HepG2 (cell line): ENCODE measurements around the gene THAP9. TPM values are rescaled to one million over a fixed set of nuclear protein-coding genes. Genes with fewer than 3 reads are reported as not detected.

ENCODE experiments used
- ATAC-seq: fragments of 200-7000 bp; cut with Tn5 transposase; 3 replicates; pipeline ENCODE4 v1.9.1; 2020; ENCODE audit warnings: mild to moderate bottlenecking, moderate library complexity
- BruUV-seq: library from RNA; stranded (reverse); fragments of 400-500 nt; replicated peaks from 2 replicates; lab custom pipeline; 2021; lab: Mats Ljungman, UMichigan
- CTCF ChIA-PET: fragments of 300-600 bp; formaldehyde crosslinking; extraction: SDS; loops from one replicate; lab custom pipeline; 2021; ENCODE audit warnings: low total read pairs, inconsistent platforms, low intra/inter-chr PET ratio; lab: Yijun Ruan, JAX
- POLR2A ChIA-PET: fragments of 350-600 bp; sonication (Branson Sonifier 250); formaldehyde crosslinking; loops from one replicate; lab custom pipeline; 2020; ENCODE audit warnings: antibody characterized with exemption, inconsistent platforms; lab: Yijun Ruan, JAX
- DNase-seq: peaks from one replicate; pipeline ENCODE4 v3.0.0-alpha.2; 2015; ENCODE audit warnings: low spot score
- FAIRE-seq: peaks from 3 replicates; lab custom pipeline; 2011; peaks lifted over from hg19 to GRCh38; lab: Jason Lieb, UNC
- H2AFZ ChIP-seq: one replicate; pipeline ENCODE4 v1.6.1; 2011; ENCODE audit warnings: low read length, inconsistent platforms
- H3K27ac ChIP-seq: fragments of 300-600 bp; 3 replicates; pipeline ENCODE4 v1.8.0; 2011; ENCODE audit warnings: mixed run types, mild to moderate bottlenecking, mixed read lengths, low read length, inconsistent platforms; ENCODE audit not compliant: insufficient read depth; ENCODE audit errors: extremely low read length
- H3K27me3 ChIP-seq, 2 experiments: fragments of 200-600 bp in 1 of 2; 2 replicates in 1 of 2; 3 replicates in 1 of 2; pipeline versions ENCODE4 v1.6.0 to v1.8.0; 2011; ENCODE audit warnings: low read length in 2 of 2, mild to moderate bottlenecking in 2 of 2, moderate library complexity in 2 of 2, inconsistent platforms in 1 of 2; ENCODE audit not compliant: insufficient read depth in 2 of 2, control insufficient read depth in 1 of 2
- H3K36me3 ChIP-seq, 2 experiments: fragments of 200-600 bp in 1 of 2; replicated peaks in 1 of 2; 2 replicates in 1 of 2; 3 replicates in 1 of 2; pipeline versions ENCODE4 v1.5.1 to v1.8.0; 2011; ENCODE audit warnings: low read length in 2 of 2, inconsistent platforms in 1 of 2; ENCODE audit not compliant: insufficient read depth in 2 of 2, control insufficient read depth in 1 of 2
- H3K4me1 ChIP-seq: 2 replicates; pipeline ENCODE4 v1.5.1; 2012; ENCODE audit warnings: low read length, inconsistent platforms; ENCODE audit not compliant: insufficient read depth
- H3K4me2 ChIP-seq: 2 replicates; pipeline ENCODE4 v1.6.0; 2011; ENCODE audit warnings: low read depth, low read length, inconsistent platforms
- H3K4me3 ChIP-seq, 3 experiments: fragments of 200-600 bp in 1 of 3; sonication (generic), shearing (Covaris generic) in 1 of 3; replicated peaks in 1 of 3; 2 replicates each; pipeline ENCODE4 v1.5.1; 2011 to 2016; ENCODE audit warnings: low read length in 3 of 3, inconsistent platforms in 2 of 3, low read depth in 2 of 3, mild to moderate bottlenecking in 2 of 3, control low read depth in 1 of 3, mixed read lengths in 1 of 3; ENCODE audit not compliant: insufficient read depth in 1 of 3
- H3K79me2 ChIP-seq: one replicate; pipeline ENCODE4 v1.6.1; 2011; ENCODE audit warnings: low read length, inconsistent platforms; ENCODE audit not compliant: insufficient read depth
- H3K9ac ChIP-seq: 2 replicates; pipeline ENCODE4 v1.6.0; 2011; ENCODE audit warnings: mild to moderate bottlenecking, low read depth, low read length, inconsistent platforms; ENCODE audit not compliant: insufficient read depth
- H3K9me3 ChIP-seq: 2 replicates; pipeline ENCODE4 v1.5.1; 2012; ENCODE audit warnings: mild to moderate bottlenecking, low read length
- H4K20me1 ChIP-seq: 2 replicates; pipeline ENCODE4 v1.6.0; 2011; ENCODE audit warnings: inconsistent platforms, mild to moderate bottlenecking, low read length, moderate library complexity; ENCODE audit not compliant: insufficient read depth
- ATF5 ChIP-seq: sonication (generic); formaldehyde crosslinking; IDR thresholded peaks from 2 replicates; pipeline ENCODE4 v1.4.0; 2020; ENCODE audit warnings: mild to moderate bottlenecking, low read depth, missing genetic modification reagents
- CEBPB ChIP-seq: IDR thresholded peaks from 2 replicates; pipeline ENCODE4 v1.6.1; 2011; ENCODE audit warnings: low read depth, low read length, improper control_type of control experiment, borderline replicate concordance
- ETV6 ChIP-seq: sonication (generic); formaldehyde crosslinking; conservative IDR thresholded peaks from 2 replicates; pipeline ENCODE4 v1.4.0; 2020; ENCODE audit warnings: missing genetic modification reagents
- FOXA1 ChIP-seq, 2 experiments: fragments of 450-650 bp in 1 of 2; sonication (generic) in 1 of 2; formaldehyde crosslinking in 1 of 2; IDR thresholded peaks; 2 replicates each; pipeline versions ENCODE4 v1.4.0 to v1.6.1; 2016 to 2020; ENCODE audit warnings: missing genetic modification reagents in 1 of 2
- HNF4A ChIP-seq: sonication (generic); formaldehyde crosslinking; IDR thresholded peaks from 2 replicates; pipeline ENCODE4 v1.4.0; 2020; ENCODE audit warnings: missing genetic modification reagents
- HNRNPLL ChIP-seq: fragments of 200-400 bp; formaldehyde crosslinking; IDR thresholded peaks from 2 replicates; pipeline ENCODE4 v1.6.1; 2017; ENCODE audit warnings: mild to moderate bottlenecking, low read depth, low read length; ENCODE audit not compliant: poor library complexity, severe bottlenecking
- MED1 ChIP-seq: sonication (generic); formaldehyde crosslinking; IDR thresholded peaks from 2 replicates; pipeline ENCODE4 v1.4.0; 2020; ENCODE audit warnings: missing genetic modification reagents
- MYC ChIP-seq: sonication (generic); formaldehyde crosslinking; IDR thresholded peaks from 2 replicates; pipeline ENCODE4 v1.9.0; 2021; ENCODE audit warnings: missing genetic modification reagents, borderline replicate concordance
- NFE2L1 ChIP-seq: sonication (generic); formaldehyde crosslinking; IDR thresholded peaks from 2 replicates; pipeline ENCODE4 v1.4.0; 2020; ENCODE audit warnings: missing genetic modification reagents, mild to moderate bottlenecking, borderline replicate concordance
- RFX5 ChIP-seq: IDR thresholded peaks from 2 replicates; pipeline ENCODE4 v1.6.1; 2011; ENCODE audit warnings: low read depth, low read length, improper control_type of control experiment
- SMAD1 ChIP-seq: sonication (generic); formaldehyde crosslinking; IDR thresholded peaks from 2 replicates; pipeline ENCODE4 v1.4.0; 2020; ENCODE audit warnings: missing genetic modification reagents, low read depth, mild to moderate bottlenecking, borderline replicate concordance
- SUZ12 ChIP-seq: fragments of 150-350 bp; IDR thresholded peaks from 2 replicates; pipeline ENCODE4 v1.6.1; 2014; ENCODE audit warnings: low read depth, low read length
- TEAD2 ChIP-seq: sonication (generic); formaldehyde crosslinking; IDR thresholded peaks from 2 replicates; pipeline ENCODE4 v1.9.0; 2021; ENCODE audit warnings: missing genetic modification reagents
- ZMYM4 ChIP-seq: sonication (generic); formaldehyde crosslinking; IDR thresholded peaks from 2 replicates; pipeline ENCODE4 v1.8.1; 2023; ENCODE audit warnings: mild to moderate bottlenecking, missing genetic modification reagents
- ZNF574 ChIP-seq: sonication (generic); formaldehyde crosslinking; IDR thresholded peaks from 2 replicates; pipeline ENCODE4 v1.4.0; 2020; ENCODE audit warnings: missing genetic modification reagents
- ZNF577 ChIP-seq: sonication (generic); formaldehyde crosslinking; IDR thresholded peaks from 2 replicates; pipeline ENCODE4 v1.4.0; 2020; ENCODE audit warnings: mild to moderate bottlenecking, low read depth, missing genetic modification reagents, borderline replicate concordance
- ZNF782 ChIP-seq: sonication (generic); formaldehyde crosslinking; IDR thresholded peaks from 2 replicates; pipeline ENCODE4 v1.4.0; 2020; ENCODE audit warnings: missing genetic modification reagents, mild to moderate bottlenecking, borderline replicate concordance
- in situ Hi-C: cut with HindIII; loops from 2 replicates; pipeline ENCODE4 v1.10.0; 2017; ENCODE audit warnings: low pct_unique_long_range_greater_than_20kb; ENCODE audit not compliant: extremely low pct_ligation_motif_present
- intact Hi-C: fragments of 100-400 bp; cut with micrococcal nuclease; formaldehyde crosslinking; loops from one replicate; pipeline ENCODE4 v1.10.0; 2022; ENCODE audit not compliant: unreplicated experiment
- polyA plus RNA-seq, 8 experiments: library from polyadenylated mRNA; depleted of rRNA in 3 of 8; stranded (reverse) in 7 of 8; unstranded in 1 of 8; fragments of >200 nt; fragmentation: Illumina TruSeq in 4 of 8; extraction: Trizol in 4 of 8; gene quantifications; 2 replicates each; pipeline versions ENCODE4 v1.2.1 to v1.2.3, GENCODE V29; 2011 to 2016; ENCODE audit warnings: low read depth in 4 of 8, missing spikeins in 1 of 8, mixed read lengths in 1 of 8; ENCODE audit not compliant: insufficient read depth in 1 of 8
- total RNA-seq, 5 experiments: library from RNA; depleted of rRNA; stranded (reverse); fragments of >200 nt; fragmentation: Illumina TruSeq; extraction: Trizol; gene quantifications; 2 replicates each; pipeline ENCODE4 v1.2.3, GENCODE V29; 2016; ENCODE audit warnings: low read depth in 1 of 5
- TF ChIP-seq, protein P1 (sequence below): sonication (generic); formaldehyde crosslinking; conservative IDR thresholded peaks from 2 replicates; pipeline ENCODE4 v1.8.1; 2023; ENCODE audit warnings: missing genetic modification reagents

THAP9 gene
- total and polyA plus RNA-seq, 2 of the 13 experiments (the other 11 are each of a cell fraction or from before 2014, with no cell fraction given): 6.0 to 7.2 TPM

GRCh38 chr4:82921795-82922194 lies 21.3 kb downstream of the THAP9 start:
- BruUV-seq: no TSS peak
- POLR2A ChIA-PET: no interaction called here
- no peak for DNase-seq
- H3K4me3 ChIP-seq: no peak overlapping the region
- intact Hi-C loops (no loop called here), in situ Hi-C loops (no loop called here)
- ATAC-seq: peak; percentile 32; the same call in 1 of the 3 replicates
- H3K9ac ChIP-seq: no peak overlapping the region
- no peaks in the 10 kb centered on the region for H3K9me3 ChIP-seq
- H3K79me2 ChIP-seq: no peaks in the 10 kb centered on the region
- H2AFZ ChIP-seq: no peak overlapping the region
- no peak for TF ChIP-seq FOXA1 (IDR thresholded peaks at IDR 0.05)
- TF ChIP-seq FOXA1 (CRISPR knock-in tag; IDR thresholded peaks at IDR 0.05): no peak
- TF ChIP-seq ZNF577 (CRISPR knock-in tag): no peak
- no peak for TF ChIP-seq MED1 (CRISPR knock-in tag)
- TF ChIP-seq ATF5 (CRISPR knock-in tag): no peak
- TF ChIP-seq, protein P1, sequence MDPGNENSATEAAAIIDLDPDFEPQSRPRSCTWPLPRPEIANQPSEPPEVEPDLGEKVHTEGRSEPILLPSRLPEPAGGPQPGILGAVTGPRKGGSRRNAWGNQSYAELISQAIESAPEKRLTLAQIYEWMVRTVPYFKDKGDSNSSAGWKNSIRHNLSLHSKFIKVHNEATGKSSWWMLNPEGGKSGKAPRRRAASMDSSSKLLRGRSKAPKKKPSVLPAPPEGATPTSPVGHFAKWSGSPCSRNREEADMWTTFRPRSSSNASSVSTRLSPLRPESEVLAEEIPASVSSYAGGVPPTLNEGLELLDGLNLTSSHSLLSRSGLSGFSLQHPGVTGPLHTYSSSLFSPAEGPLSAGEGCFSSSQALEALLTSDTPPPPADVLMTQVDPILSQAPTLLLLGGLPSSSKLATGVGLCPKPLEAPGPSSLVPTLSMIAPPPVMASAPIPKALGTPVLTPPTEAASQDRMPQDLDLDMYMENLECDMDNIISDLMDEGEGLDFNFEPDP (CRISPR knock-in tag): no peak
- no peak for TF ChIP-seq NFE2L1 (CRISPR knock-in tag)
- no peak for TF ChIP-seq RFX5
- TF ChIP-seq CEBPB: no peak
- TF ChIP-seq TEAD2 (CRISPR knock-in tag): no peak
- no peak for TF ChIP-seq SMAD1
- TF ChIP-seq ZNF574: no peak
- no peak for TF ChIP-seq HNF4A (CRISPR knock-in tag)
- TF ChIP-seq ZNF782 (CRISPR knock-in tag): no peak
- no peak for TF ChIP-seq SUZ12
- TF ChIP-seq ETV6 (CRISPR knock-in tag): no peak
- TF ChIP-seq MYC (CRISPR knock-in tag): no peak
- no peak for TF ChIP-seq ZMYM4
- TF ChIP-seq HNRNPLL: no peak
- no peak for FAIRE-seq
- no peak overlapping the region for H3K27ac ChIP-seq
- CTCF ChIA-PET: no interaction called here
- no peaks in the 10 kb centered on the region for H3K27me3 ChIP-seq
- H3K36me3 ChIP-seq: peaks cover 0 to 18% of the 10 kb centered on the region in 2 experiments; a peak in 3 of 5 replicates
- H3K4me1 ChIP-seq: no peaks in the 10 kb centered on the region
- H3K4me2 ChIP-seq: no peak overlapping the region
- no peaks in the 10 kb centered on the region for H4K20me1 ChIP-seq
